HG03108 (cell line): ENCODE data around the gene MOCS1.
"Not testable (repeated sequence)": the region's sequence is repeated elsewhere in the genome, so short reads cannot be mapped to it uniquely, and the experiment has no call there.

Source experiments
- ATAC-seq: cut with Tn5 transposase; IDR thresholded peaks from one replicate; pipeline ENCODE4 v1.9.1; 2021; ENCODE audit warnings: moderate library complexity; ENCODE audit not compliant: unreplicated experiment

The MOCS1 gene

DNA sequence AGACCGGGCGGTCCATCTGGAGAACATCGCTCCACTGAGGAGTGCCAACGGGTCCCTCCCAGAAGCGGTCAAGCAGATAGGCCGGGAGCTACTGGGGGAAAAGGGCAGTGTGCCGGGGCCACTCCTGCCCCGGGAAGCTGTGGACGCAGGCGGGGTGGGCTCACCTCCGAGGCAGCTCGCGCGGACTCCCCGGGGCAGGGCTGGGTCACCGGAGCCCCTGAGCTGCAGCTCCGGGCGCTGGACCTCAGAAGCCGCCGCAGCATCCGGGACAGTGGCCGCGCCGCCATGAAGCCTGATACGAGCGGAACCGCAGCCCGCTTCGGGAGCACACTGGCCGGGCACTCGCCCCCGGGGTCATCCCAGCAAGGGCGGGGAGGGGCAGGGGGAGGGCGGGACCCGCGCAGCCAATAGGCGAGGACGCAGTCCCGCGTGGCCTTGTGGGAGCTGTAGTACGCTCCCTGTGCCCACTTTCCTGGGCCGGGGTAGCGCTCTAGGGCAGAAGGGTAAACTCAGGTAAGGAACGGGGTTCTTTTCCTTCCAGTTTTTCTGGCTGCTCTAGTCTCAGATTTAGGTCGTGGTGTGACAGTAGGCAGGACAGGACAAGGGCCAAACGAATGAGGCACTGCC, at the start of gene MOCS1:
MOCS1 (minus strand) TSS at position 332 of the 627 bp plus-strand sequence; CDS start at position 287, 45 bp downstream.
- ATAC-seq, result no peak

DNA sequence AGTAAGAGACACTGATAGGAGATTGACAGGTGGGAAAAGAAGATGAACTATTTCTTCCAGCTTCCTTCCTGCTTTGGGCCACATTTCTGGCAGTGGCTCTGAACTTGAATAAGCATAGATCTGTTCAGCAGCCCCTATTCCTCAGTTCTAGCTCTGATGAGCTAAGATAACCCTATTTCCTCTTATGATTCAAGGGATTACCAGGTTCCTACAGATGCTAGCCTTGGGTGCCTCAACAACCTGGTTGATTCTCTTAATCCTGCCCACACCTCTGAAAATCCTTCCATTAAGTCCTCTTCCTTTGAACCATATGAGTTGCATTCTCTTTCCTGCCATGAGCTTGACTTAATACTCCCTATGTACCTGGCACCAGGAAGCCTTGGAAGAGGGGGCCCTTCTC, 49.8 kb upstream of the MOCS1 start:
- ATAC-seq, result no peak

DNA sequence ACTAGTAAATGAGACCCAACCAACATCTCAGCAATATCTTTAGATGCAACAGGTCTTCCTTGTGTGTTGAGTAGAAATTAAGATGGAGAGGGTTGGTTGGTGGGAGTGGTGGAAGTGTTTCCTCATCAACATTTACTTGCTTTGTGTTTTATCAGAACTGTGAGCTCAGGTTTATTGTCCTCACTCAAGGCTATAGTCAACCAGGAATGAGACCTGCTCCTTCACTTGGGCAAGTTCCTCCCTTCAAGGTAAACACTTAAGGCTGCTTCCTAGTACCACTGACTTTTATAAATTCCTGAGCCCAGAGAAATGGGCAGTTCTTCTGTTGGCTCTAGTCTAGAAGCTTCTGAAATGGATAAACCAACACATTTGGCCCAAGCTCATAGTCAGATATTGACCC, 48.9 kb upstream of the MOCS1 start:
- ATAC-seq, result no peak

DNA sequence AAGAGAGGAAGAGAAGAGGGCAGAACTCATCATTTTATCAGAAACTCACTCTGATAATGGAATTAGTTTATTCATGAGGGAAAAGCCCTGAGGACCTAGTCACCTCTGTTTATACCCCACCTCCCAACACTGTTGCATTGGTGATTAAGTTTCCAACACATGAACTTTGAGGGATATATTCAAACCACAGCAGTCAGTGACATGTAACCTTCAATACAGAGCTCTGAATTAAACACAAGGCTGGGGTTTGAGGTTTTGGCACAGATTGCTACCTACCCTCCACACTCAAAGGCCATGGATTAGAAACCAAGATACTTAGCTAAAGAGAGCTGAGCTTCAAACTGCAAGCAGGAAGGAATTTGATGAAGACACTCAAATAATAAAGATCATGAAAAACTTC, 48.5 kb upstream of the MOCS1 start:
- ATAC-seq, result no peak

DNA sequence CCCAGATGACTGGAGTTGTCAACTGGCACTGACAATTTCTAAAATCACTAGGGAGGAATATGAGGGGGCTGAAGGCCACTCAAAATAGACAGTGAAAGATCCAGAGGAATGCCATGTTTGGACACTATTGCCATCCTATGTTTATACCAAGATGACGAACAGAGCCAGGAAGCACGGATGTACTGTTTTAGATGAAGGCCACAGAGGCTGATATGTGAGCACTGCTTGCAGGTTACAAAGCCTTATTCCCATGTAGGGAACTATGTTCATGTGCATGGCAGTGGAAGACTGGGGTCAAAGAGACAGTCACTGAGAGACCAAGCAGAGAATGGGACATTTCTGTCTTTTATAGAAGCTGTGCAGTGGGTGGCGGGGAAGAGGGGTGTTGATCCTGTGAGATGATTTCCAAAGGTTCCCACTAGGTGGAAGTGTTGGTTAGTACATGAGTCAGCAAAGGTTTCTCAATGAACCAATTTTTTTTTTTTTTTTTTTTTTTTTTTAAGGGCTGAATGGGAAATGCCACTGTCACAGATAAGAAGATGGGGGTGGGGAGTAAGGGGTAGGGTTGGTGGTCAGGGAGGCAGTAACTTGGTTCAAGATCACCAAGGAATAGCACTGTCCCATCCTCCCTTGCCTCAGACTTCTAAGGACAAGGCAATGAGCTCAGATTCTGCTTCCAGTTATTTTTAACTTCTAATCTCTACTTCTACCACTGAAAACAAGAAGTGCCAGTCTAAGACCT, 46.7 kb upstream of the MOCS1 start:
- ATAC-seq, result no peak

DNA sequence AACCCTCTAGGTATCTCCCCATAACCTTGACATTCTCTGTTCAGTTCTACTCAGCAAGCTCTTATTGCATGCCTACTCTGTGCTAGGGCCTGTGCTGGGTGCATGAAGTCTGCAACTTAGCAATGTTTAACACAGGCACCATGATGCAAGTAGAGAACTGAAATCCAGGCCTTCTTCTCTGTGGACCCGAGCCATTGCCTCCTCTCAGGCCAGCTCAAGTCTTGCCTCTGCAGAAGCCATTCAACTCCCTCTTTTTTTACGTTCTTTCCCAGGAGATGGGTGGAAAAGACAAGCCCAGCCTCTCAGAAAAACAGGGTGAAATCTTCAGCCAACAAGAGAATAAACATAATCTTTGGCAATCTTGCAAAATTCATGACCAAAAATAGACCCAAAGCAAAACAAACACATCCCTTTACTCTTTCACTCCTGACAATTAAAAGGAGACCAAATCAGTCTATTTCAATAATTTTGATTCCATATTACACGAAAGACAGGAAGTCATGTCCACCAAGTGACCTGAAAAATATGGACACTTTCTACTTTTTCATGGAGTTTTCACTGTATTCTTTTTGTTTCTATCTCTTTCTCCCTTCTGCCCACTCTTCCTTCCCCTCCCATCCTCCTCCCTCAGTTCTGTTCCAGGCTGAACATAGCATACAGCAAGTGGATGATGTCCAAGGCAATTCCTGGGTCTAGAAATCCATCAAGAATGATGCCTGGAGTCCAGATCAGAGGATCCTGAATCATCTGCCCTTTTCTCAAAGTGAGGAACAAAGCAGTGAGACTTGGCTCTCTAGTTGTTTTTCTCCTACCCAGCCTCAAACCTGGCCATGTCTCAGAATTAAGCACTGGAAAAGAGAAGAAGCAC, 45.4 kb upstream of the MOCS1 start:
- ATAC-seq, result no peak

DNA sequence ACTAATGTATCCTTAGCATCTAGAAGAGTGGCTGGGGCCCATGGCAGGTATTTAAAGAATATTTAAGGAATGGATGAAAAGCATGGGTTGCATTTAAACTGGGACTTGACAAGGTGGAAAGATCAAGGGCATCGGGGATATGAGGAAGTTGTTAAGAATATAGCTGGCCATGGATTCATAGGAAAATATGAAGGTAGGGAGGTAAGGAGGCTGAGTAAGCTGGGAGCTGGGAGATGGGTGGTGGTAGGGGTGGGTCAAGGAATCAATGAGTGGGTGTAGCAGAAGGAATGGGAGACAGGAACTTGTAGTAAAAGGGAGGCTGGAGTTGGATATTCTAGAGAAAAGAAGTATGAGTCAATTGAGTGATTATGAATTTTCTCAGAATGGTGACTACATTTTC, 44.0 kb upstream of the MOCS1 start:
- no peak for ATAC-seq

DNA sequence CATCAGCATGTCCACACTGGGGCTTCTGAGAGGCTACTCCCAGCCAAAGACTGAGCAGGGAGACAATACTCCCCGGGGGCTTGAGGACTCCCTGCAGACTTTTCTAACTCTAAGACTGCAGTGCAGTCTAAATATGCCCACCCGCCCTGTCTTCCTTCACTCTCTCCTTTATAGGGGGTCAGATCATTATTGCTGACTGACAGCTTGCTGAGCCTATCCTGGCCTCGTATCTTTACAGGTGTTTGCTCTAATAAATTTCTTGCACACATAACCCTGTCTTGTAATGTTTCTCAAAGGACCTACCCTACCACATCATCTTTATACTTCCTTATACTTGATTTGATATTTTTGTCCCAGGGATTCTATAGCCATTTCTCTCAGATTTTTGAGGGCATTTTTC, 39.4 kb upstream of the MOCS1 start:
- ATAC-seq, result no peak

DNA sequence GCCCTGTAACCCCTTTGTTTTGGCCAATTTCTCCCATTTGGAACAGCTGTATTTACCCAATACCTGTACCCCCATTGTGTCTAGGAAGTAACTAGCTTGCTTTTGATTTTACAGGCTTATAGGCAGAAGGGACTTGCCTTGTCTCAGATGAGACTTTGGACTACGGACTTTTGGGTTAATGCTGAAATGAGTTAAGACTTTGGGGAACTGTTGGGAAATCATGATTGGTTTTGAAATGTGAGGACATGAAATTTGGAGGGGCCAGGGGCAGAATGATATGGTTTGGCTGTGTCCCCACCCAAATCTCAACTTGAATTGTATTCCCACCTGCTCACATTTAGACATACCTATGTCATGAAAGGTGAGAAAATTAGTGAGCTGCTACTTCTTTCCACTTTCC, 38.5 kb upstream of the MOCS1 start:
- not testable (repeated sequence) for ATAC-seq

DNA sequence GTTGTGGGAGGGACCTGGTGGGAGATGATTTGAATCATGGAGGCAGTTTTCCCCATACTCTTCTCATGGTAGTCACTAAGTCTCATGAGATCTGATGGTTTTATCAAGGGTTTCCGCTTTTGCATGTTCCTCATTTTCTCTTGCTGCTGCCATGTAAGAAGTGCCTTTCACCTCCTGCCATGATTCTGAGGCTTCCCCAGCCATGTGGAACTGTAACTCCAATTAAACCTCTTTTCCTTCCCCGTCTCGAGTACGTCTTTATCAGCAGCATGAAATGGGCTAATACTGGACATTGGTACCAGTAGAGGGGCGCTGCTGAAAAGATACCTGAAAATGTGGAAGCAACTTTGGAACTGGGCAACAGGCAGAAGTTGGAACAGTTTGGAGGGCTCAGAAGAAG, 36.9 kb upstream of the MOCS1 start:
- ATAC-seq, result not testable (repeated sequence)

DNA sequence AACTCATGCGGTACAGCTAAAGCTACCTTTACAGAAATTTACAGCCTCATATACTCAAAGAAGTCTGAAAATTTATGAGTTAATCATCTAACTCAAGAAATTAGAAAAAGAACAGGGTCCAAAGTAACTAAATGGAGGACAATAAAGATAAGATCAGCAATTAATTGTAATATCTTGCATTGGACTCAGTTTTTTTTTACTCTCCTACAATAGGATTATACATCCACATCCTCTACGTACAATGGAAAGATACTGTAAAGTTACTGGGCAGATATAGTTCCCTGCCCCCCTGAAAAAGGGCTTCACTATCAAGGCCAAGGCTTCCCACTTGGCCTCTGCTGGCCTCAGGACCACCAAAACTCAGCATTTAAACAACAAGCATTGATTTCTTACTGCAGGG, 31.5 kb upstream of the MOCS1 start:
- ATAC-seq, result no peak

DNA sequence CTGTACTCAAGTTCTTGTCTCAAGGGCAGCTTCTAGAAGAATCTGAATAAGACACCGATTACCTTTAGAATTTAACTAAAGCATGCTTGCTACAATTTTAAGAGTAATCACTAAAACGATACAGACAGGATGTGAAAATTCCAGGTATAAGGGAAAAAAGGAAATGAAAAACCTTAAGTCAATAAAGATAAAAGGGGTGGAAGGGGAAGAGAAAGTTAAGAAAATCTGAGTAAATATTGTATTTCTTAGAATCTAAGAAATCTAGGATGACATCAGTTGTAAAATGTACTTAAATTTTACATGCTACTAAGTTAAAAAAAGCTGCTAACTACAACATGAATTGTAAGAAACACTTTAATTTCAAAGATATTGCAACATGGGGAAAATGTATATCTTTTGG, 30.3 kb upstream of the MOCS1 start:
- ATAC-seq, result no peak

DNA sequence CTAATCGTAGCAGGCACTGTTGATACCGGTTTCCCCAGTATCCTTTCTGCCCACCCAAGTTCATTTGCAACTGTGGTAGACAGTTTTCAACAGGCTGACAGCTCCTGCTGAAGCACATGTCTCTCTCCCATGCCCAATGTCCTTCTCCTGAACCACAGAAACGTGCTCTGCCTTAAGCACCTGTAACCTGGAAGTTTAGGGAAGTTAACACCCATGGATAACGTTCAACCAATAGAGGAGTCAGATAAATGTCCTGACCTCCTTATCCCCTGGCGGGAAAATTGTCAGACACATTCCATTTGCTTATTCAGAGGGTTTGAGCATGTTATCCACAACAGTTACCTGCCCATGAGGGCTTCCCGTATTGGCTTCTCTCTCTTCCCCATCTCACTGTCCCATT, 29.8 kb upstream of the MOCS1 start:
- no peak for ATAC-seq

DNA sequence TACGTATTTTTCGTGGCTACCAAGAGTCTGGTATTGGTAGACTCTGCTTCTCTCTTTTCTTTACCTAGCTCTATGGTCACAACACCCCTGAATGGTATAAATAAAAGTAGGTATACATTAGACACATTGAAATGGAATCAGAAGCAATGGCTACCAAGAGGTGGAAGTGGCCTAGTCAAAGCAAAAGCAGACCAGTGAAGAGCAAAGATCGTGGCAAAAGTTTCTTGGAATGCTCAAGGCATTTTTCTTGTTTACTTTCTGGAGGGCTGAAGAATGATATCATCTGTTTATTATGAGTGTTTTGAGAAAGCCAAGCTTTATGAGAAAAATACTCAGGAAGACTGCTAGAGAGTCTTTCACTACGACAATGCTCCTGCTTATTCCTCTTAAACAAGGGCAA, 28.6 kb upstream of the MOCS1 start:
- ATAC-seq, result no peak

DNA sequence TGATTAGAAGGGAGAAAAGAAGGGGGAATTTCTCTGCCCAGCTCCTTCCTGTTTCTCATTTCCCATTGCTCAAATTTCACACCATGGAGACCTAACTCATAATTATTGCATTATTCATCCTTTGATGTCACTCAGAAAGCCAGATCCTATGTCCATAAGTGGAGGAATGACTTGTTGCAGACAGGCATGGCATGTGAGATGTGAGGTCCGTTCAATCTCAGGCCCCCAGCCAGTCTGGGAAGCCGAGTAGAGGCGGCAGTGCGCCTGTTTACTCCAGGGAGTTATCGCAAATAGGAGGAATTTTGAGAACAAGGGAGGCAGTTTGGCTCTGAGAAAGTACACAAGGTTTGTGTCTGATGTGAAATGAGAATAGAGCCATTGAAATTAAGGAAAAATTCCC, 26.9 kb upstream of the MOCS1 start:
- ATAC-seq, result no peak

DNA sequence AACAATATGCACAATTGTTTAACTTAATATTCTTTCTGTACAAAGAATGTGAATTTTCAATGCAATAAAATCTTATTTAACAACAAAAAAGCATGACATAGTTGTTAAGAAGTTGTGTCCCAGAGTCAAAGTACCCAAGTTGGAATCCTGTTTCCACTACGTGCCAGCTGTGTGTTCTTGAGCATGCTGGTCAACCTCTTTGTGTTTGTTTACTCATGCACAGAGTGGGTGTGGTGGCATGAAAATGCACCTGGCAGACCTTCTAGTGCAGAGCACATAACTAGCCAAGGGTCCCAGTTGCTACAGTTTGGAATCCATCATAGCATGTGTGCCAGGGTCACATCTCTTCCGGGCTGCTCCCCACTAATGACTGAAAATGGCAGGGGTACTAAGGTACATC, 24.7 kb upstream of the MOCS1 start:
- no peak for ATAC-seq

DNA sequence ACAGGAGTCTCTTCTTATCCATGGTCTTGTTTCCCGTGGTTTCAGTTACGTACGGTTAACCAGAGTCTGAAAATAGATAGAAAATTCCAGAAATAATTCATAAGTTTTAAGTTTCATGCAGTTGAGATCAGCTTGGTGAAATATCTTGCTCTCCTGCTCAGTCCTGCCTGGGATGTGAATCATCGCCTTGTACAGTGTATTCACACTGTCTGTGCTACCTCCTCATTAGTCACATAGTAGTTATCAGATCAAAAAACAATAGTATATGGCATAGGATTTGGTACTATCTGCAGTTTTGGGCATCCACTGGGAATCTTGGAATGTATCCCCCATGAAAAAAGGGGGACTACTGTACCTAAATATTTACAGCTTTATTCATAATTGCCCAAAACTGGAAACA, 22.7 kb upstream of the MOCS1 start:
- ATAC-seq, result no peak

DNA sequence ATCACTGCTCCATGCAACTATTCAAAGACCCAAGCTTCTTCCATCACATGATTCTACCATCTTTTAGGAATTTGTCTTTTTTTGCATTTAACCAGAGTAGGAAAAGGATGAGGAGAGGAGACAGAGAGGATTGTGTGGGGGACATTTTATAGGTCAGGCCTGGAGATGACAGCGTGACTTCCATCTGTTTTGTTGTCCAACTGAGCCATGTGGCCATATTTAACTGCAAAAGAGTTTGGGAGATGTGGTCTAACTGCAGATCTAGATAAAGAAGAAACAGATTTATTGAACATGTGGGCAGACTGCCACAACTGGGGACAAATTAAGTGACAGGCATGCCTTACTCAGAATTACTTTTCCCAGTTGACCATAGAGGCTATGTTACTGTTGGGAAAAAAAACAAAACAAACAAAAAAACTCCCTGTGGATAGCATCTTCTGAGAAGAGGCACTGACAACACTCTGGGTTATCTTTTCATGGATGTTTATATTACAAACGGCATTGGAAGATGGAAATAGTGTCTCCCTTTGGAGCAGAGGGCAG, 18.9 kb upstream of the MOCS1 start:
- no peak for ATAC-seq

DNA sequence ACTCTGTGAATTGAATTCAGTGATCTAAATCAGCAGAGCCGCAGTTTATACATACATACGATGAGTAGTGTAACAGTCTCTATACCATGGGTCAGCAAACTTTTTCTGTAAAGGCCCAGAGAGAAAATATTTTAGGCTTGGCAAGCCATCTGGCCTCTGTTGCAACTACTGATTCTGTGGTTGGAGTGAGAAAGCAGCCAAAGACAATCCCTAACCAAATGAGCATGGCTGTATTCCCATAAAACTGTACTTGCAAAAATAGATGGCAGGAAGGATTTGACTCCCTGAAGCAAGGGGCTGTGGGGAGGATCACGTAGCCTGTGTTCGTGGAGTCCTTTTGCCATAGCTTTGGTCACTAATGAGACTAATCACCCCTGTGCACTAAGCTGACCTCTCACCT, 17.9 kb upstream of the MOCS1 start:
- no peak for ATAC-seq

DNA sequence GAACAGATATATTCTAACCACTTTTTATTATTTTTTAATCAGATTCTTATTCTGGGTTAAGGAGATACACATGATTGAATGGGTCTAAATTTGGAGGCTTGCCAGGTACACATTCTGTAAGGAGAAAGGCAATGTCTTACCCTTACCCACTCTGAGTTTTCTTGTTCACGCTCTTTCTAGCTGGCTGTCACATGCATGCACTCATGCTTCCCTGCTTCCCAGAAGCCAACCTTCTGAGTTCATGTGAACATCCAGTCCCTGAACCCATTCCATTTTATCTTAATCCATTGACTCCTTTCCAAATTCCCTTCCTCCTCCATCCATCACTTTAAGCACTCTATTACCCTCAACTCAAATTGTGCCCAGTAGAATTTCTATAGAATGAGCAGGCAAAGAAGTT, 17.5 kb upstream of the MOCS1 start:
- ATAC-seq, result no peak

DNA sequence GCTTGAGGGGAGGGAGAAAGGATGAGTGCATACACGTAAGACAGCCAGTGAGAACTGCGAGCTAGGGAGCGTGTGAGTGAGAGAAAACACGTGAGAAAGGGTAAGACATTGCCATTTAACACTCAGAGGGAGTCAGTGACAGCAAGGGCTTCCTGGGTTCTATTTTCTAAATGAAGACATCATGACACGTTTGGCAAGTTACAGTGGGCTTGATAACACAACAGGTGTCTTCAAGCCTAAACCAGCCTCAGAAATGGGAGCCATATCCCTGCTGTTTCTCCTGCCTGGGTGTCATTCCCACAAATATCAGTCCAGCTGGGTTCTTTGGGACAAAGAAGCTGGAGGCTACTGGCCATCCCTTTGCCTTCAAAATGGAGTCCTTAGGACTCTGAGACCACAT, 16.9 kb upstream of the MOCS1 start:
- no peak for ATAC-seq
